Measurements from ENCODE around the gene PGM2L1.

PGM2L1 gene

DNA sequence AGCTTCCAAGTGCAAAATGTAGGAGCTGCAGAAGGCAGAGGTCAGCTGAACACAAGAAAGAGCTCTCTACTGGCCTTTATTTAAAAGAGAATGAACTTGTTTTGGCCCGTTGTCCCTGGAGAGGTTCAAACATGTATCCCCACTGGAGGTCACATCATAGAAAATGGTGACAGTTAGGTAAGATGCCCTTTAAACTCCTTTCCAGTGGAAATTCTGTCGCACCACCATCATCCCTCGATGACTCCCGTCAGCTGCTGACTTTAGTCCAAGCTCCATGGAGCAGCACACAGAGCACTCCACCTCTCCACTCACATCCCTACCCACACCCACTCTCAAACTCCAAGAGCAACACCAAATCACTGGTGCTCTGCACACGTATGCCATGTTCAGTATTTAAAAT is 71.6 kb downstream of the PGM2L1 start:
- no peaks in the 10 kb centered on the region for H3K36me3 ChIP-seq (ENCODE audit: control insufficient read depth, insufficient read depth, low read length)
- H3K9ac ChIP-seq (ENCODE audit: low read length) = no peak overlapping the region
- H3K4me1 ChIP-seq (ENCODE audit: control insufficient read depth, insufficient read depth, low read length) = peaks cover 15% of the 10 kb centered on the region
- H3K9me3 ChIP-seq (ENCODE audit: control insufficient read depth, low read length) = no peaks in the 10 kb centered on the region
- H3K27me3 ChIP-seq (ENCODE audit: control insufficient read depth, insufficient read depth, low read length) = no peaks in the 10 kb centered on the region
- H3K4me3 ChIP-seq (ENCODE audit: low read length) = no peak overlapping the region

DNA sequence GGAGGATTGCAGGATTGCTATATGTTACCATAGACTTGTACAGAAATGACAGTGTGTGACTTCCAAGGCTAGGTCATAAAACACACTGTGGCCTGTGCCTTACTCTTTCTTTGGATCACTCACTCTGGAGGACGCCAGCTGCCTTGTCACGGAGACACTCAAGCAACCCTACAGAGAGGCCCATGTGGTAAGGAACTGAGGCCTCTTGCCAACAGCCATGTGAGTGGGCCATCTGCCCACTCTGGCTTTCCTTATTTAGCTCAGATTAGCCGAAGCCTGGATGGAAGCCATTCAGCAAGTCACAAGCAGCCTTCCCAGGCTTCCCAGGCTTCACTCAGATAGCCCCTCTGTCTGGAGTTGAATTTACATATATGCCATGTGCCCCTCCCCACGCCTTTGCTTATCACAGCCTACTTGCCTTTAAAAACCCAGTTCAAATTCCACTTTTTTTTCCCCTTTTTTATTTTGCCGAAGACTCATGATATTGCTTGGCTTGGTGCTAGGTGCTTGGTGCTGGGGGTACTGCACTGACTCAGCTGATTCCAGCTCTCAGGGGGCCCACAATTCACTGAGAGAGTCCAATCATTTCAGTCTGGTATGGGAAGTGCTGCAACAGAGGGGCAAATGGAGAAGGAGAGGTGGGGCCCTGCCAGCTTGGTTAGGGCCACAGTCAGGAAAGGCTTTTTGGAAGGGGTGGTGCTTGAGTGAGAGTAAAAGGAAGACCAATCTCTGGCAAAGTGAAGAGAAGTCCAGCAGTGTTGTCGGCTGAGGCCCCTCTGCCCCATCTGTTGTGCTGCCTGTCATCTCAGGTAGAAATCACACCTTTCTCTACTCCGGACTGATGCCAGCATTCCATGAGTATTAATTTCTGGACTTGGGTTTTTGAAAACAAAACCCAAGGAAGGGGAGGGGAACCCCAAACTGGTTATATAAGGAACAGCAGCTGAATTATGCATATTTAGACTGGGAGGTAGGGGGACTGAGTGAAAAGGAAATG is 72.3 kb downstream of the PGM2L1 start:
- Histone ChIP-seq H3K4me3 (ENCODE audit: low read length) (no peak overlapping the region), H3K4me1 (ENCODE audit: control insufficient read depth, insufficient read depth, low read length) (peaks cover 15% of the 10 kb centered on the region)

DNA sequence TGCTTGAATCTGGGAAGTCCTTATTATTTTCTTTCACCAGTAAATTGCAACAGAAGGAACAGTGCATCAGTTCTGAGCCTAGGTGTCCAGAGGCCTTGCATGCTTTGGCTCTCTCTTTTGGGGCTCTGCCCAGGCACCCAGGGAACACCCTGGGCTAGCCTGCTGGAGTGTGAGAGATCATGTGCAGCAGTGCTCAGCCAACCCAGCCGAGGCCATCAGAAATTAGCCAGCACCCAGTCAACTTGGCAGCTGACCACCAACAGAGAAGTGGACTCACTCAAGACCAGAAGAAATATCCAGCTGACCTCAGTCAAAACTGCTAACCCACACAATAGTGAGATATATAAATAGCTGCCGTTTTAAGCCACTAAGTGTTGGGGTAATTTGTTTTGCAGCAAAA is 75.6 kb downstream of the PGM2L1 start:
- H3K4me3 ChIP-seq (ENCODE audit: low read length) = no peak overlapping the region
- H3K9ac ChIP-seq (ENCODE audit: low read length) = no peak overlapping the region
- H3K9me3 ChIP-seq (ENCODE audit: control insufficient read depth, low read length) = no peaks in the 10 kb centered on the region
- H3K4me1 ChIP-seq (ENCODE audit: control insufficient read depth, insufficient read depth, low read length) = peaks cover 10% of the 10 kb centered on the region
- H3K36me3 ChIP-seq (ENCODE audit: control insufficient read depth, insufficient read depth, low read length) = no peaks in the 10 kb centered on the region
- no peaks in the 10 kb centered on the region for H3K27me3 ChIP-seq (ENCODE audit: control insufficient read depth, insufficient read depth, low read length)

More for the DNA sequence above, 72.3 kb downstream of the PGM2L1 start:
- H3K27me3 ChIP-seq (ENCODE audit: control insufficient read depth, insufficient read depth, low read length) = no peaks in the 10 kb centered on the region
- no peaks in the 10 kb centered on the region for H3K9me3 ChIP-seq (ENCODE audit: control insufficient read depth, low read length)
- H3K36me3 ChIP-seq (ENCODE audit: control insufficient read depth, insufficient read depth, low read length) = no peaks in the 10 kb centered on the region
- H3K9ac ChIP-seq (ENCODE audit: low read length) = no peak overlapping the region

DNA sequence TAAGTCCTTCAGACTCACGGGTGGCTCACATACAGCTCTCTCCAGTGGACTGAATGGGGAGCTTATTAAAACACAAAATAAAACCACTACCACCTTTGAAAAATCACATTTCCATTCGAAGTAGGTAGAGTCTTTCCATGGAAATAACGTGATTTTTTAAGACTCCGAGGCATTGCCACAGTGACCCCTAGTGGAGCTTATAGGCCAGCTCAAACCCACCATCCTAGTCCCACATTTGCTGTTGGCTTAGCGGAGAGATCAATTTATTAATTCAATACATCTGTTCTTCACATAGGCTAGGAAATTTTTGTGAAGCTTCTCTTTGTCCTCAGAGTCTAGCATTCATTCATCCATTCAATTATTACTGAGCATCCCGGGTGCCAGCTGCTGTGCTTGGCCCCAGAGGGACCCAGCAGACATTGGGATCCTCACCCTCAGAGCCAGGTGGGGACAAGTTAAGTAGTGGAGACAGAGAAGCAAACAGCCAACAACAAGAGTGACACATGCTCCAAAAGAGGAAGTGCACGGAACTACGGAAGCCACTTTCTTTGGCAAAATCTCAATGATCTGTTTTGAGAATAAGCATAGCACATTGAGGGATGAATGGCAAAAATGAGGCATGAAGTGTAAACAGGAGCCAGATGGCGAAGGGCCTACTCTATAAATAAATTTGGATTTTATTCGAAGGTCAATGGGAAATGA is 76.6 kb downstream of the PGM2L1 start:
- Histone ChIP-seq H3K4me1 (ENCODE audit: control insufficient read depth, insufficient read depth, low read length) (peaks cover 10% of the 10 kb centered on the region), H3K9ac (ENCODE audit: low read length) (no peak overlapping the region), H3K4me3 (ENCODE audit: low read length) (no peak overlapping the region), H3K9me3 (ENCODE audit: control insufficient read depth, low read length) (no peaks in the 10 kb centered on the region), H3K27me3 (ENCODE audit: control insufficient read depth, insufficient read depth, low read length) (no peaks in the 10 kb centered on the region), H3K36me3 (ENCODE audit: control insufficient read depth, insufficient read depth, low read length) (no peaks in the 10 kb centered on the region)

DNA sequence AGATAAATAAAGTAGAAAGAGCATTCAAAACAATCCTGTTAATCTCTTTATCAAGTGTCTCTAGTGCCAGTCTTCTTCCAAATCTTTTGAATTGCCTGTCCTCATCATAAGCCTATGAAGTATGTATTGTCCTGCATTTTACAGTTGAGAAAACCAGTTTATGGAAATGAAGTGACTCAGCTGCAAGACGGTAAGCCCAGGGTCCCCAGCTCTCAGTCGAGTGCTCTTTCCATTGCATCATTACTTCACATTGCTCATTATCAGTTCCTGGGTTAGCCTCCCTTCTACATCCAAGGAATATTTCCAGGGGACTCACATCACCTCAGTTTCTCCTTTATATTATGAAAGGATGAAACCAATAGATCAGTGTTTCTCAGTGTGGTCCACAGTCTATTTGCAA is 77.7 kb downstream of the PGM2L1 start:
- Histone ChIP-seq H3K27me3 (ENCODE audit: control insufficient read depth, insufficient read depth, low read length) (no peaks in the 10 kb centered on the region), H3K9me3 (ENCODE audit: control insufficient read depth, low read length) (no peaks in the 10 kb centered on the region), H3K4me1 (ENCODE audit: control insufficient read depth, insufficient read depth, low read length) (peaks cover 3% of the 10 kb centered on the region), H3K36me3 (ENCODE audit: control insufficient read depth, insufficient read depth, low read length) (no peaks in the 10 kb centered on the region), H3K4me3 (ENCODE audit: low read length) (no peak overlapping the region), H3K9ac (ENCODE audit: low read length) (no peak overlapping the region)

DNA sequence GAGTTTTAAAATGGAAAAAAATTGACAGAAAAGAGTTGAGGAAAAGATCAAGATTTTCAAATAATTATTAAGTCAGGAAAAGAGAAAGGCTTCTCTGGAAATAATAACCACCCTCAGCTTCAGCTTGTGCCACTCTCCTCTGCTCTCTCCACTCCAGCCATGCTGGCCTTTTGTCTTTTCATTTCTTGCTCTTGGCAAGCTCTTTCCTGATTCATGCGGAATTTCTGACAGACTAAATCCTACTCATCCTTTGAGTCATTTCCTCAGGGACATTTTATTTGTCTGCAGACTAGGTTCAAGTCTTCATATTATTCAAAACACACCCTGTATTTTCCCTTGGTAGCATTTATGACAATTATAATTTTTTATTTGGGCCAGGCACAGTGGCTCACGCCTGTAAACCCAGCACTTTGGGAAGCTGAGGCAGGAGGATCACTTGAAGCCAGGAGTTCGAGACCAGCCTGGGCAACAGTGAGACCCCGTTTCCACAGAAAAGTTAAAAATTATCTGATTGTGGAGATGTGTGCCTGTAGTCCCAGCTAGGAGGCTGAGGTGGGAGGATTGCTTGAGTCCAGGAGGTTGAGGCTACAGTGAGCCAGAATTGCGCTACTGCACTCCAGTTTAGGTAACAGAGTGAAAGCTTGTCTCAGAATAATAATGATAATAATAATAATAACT is 79.0 kb downstream of the PGM2L1 start:
- no peak overlapping the region for H3K9ac ChIP-seq (ENCODE audit: low read length)
- no peak overlapping the region for H3K4me3 ChIP-seq (ENCODE audit: low read length)
- H3K9me3 ChIP-seq (ENCODE audit: control insufficient read depth, low read length) = no peaks in the 10 kb centered on the region
- no peaks in the 10 kb centered on the region for H3K4me1 ChIP-seq (ENCODE audit: control insufficient read depth, insufficient read depth, low read length)
- no peaks in the 10 kb centered on the region for H3K27me3 ChIP-seq (ENCODE audit: control insufficient read depth, insufficient read depth, low read length)
- no peaks in the 10 kb centered on the region for H3K36me3 ChIP-seq (ENCODE audit: control insufficient read depth, insufficient read depth, low read length)

DNA sequence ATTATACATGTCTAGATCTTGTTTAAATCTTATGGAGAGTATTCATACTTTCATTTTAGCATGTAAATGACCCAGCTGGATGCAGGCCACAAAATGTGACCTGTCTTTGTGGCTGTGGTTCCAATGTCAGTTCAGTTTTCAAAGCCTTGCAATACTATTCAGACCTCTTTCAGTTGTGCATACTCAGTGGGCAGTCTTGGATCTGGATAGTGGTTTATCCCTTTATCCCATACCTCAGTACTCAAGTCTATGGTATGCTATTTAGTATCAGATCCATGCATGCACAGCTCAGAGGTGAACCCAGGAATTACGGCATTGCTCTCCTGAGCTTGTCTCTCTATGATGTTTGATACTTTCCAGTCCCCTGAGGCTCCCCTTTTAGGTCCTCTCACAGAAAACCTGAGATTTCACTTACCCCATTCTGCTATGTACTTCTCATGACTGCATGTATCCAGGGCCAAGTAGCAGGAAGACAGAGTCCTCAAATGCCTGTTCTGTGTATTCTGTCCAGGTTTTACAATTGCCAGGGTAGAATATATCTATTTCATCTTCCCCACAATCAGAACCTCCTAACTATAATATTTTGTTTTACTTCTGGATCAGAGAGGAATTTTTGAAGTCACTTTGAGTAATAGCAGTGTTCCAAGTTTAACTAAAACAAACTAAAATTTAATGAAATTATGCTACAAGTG is 79.8 kb downstream of the PGM2L1 start:
- H3K27me3 ChIP-seq (ENCODE audit: control insufficient read depth, insufficient read depth, low read length) = no peaks in the 10 kb centered on the region
- no peak overlapping the region for H3K4me3 ChIP-seq (ENCODE audit: low read length)
- no peak overlapping the region for H3K9ac ChIP-seq (ENCODE audit: low read length)
- H3K4me1 ChIP-seq (ENCODE audit: control insufficient read depth, insufficient read depth, low read length) = no peaks in the 10 kb centered on the region
- H3K9me3 ChIP-seq (ENCODE audit: control insufficient read depth, low read length) = no peaks in the 10 kb centered on the region
- H3K36me3 ChIP-seq (ENCODE audit: control insufficient read depth, insufficient read depth, low read length) = no peaks in the 10 kb centered on the region

DNA sequence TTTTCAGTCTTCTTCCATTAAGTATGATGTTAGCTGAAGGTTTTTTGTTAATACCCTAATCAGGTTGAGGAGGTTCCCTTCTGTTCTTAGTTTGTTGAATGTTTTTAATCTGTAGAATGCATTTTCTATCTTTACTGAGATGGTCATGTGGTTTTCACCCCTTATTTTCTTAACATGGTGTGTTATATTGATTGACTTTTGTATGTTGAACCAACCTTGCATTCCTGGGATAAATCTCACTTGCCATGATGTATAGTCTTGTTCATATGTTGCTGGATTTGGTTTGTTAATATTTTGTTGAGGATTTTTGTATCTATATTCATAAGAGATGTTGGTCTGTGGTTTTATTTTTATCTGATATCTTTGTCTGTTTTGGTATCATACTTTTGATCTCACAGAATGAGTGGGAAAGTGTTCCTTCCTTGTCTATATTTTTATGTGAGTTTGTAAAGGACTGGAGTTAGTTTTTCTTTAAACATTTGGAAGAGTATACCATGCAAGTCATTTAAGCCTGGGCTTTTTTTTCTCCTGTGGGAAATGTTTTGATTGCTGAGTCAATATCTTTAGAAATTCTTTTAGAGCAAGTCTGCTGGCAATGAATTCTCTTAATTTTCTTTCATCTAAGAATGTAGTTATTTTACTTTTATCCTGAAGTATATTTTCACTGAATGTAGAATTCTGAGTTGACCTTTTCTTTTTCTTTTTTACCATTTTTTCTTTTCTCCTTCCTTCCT is 81.3 kb downstream of the PGM2L1 start:
- no peaks in the 10 kb centered on the region for H3K9me3 ChIP-seq (ENCODE audit: control insufficient read depth, low read length)
- no peak overlapping the region for H3K9ac ChIP-seq (ENCODE audit: low read length)
- no peaks in the 10 kb centered on the region for H3K36me3 ChIP-seq (ENCODE audit: control insufficient read depth, insufficient read depth, low read length)
- H3K27me3 ChIP-seq (ENCODE audit: control insufficient read depth, insufficient read depth, low read length) = no peaks in the 10 kb centered on the region
- no peaks in the 10 kb centered on the region for H3K4me1 ChIP-seq (ENCODE audit: control insufficient read depth, insufficient read depth, low read length)
- H3K4me3 ChIP-seq (ENCODE audit: low read length) = no peak overlapping the region

DNA sequence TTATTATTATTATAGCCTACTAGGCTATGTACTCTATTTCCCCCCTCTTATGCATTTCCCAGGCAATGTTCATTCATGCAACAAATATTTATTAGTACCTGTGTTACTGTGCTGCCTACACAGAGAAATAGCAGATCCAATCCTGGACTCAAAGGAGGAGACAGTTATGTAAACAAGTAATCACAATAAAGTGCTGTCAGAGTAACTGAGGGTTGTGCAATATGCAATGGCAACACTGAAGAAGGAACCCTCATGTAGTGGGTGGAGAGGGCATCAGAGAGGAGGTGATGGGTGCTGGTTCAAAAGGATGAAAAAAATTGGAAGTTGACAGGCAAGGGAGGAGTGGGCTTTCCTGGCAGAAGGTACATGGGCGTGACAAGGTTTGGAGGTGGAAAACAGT is 85.9 kb downstream of the PGM2L1 start:
- Histone ChIP-seq H3K36me3 (ENCODE audit: control insufficient read depth, insufficient read depth, low read length) (no peaks in the 10 kb centered on the region), H3K9me3 (ENCODE audit: control insufficient read depth, low read length) (no peaks in the 10 kb centered on the region), H3K9ac (ENCODE audit: low read length) (no peak overlapping the region), H3K4me1 (ENCODE audit: control insufficient read depth, insufficient read depth, low read length) (peaks cover 5% of the 10 kb centered on the region), H3K4me3 (ENCODE audit: low read length) (no peak overlapping the region), H3K27me3 (ENCODE audit: control insufficient read depth, insufficient read depth, low read length) (peaks cover 18% of the 10 kb centered on the region)

DNA sequence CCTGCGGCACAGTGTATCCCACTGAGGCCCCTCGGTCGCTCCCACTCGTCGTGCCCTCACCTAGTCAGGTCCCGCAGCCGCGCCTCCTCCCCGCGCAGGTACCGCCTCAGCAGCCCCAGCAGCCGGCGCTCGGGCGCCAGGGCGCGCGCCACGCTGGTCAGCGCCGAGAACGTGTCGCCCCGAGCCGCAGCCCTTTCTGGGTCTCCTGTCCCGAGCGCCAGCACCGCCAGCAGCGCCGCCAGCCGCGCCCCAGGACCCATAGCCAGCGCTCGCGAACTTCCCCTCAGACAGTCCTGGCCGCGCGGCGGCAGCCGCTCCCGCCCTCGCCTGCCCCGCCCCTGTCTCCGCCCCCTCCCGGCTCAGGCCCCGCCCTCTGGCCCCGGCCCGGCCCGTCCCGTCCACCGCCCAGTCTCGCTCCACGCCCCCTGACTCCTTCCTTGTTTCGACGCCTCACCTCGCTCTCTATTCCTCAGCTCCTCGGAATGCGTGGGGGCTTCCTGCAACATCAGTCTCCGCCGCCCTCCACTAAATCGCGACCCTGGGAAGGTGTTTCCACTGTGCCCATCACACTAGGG is 86.8 kb downstream of the PGM2L1 start, which contains the start of gene P4HA3:
Gene P4HA3 (minus strand): TSS at position 289 of the 575 bp plus-strand sequence. CDS start 29 bp downstream, at position 260.
- Histone ChIP-seq H3K4me3 (ENCODE audit: low read length) (no peak within 1 kb of the TSS), H3K9me3 (ENCODE audit: control insufficient read depth, low read length) (no peaks in the 10 kb centered on the region), H3K36me3 (ENCODE audit: control insufficient read depth, insufficient read depth, low read length) (no peaks in the 10 kb centered on the region), H3K9ac (ENCODE audit: low read length) (no peak within 1 kb of the TSS), H3K4me1 (ENCODE audit: control insufficient read depth, insufficient read depth, low read length) (peaks cover 5% of the 10 kb centered on the region), H3K27me3 (ENCODE audit: control insufficient read depth, insufficient read depth, low read length) (peaks cover 25% of the 10 kb centered on the region)

DNA sequence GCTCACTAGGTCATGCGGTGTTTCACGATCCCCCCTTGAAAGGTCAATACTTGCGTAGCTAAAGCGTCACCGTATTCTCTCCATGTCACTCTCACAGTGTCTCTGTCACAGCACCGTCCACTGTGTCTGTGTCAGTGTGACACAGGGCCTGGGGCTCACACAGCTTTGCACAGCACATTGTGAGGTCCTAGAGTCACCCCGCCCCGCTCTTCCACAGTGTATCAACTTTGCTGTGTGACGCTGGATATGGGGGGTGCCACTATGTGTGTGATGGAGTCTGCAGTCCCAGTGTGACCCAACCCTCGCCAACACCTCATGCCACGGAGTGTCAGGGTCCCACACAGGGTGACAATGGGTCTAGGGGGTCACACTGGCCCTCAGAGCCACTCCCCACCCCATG is 87.4 kb downstream of the PGM2L1 start:
- Histone ChIP-seq H3K36me3 (ENCODE audit: control insufficient read depth, insufficient read depth, low read length) (no peaks in the 10 kb centered on the region), H3K4me3 (ENCODE audit: low read length) (no peak overlapping the region), H3K27me3 (ENCODE audit: control insufficient read depth, insufficient read depth, low read length) (peaks cover 26% of the 10 kb centered on the region), H3K4me1 (ENCODE audit: control insufficient read depth, insufficient read depth, low read length) (peaks cover 5% of the 10 kb centered on the region), H3K9me3 (ENCODE audit: control insufficient read depth, low read length) (no peaks in the 10 kb centered on the region), H3K9ac (ENCODE audit: low read length) (no peak overlapping the region)

Data from mucosa of stomach (tissue), 1 donor.